Endodermal cell (in vitro differentiated cells): Measurements from ENCODE around the gene MAP4K3. TPM values are rescaled to one million over a fixed set of nuclear protein-coding genes. Genes with fewer than 3 reads are reported as not detected.

Experiments
- DNase-seq: peaks from one replicate; pipeline ENCODE4 v3.0.0-alpha.2; 2017
- H3K27ac ChIP-seq: 2 replicates; pipeline ENCODE4 v1.5.1; 2013; ENCODE audit warnings: mild to moderate bottlenecking, low read depth, low read length, moderate library complexity
- H3K27me3 ChIP-seq: 2 replicates; pipeline ENCODE4 v1.6.1; 2013; ENCODE audit warnings: mild to moderate bottlenecking, low read length, moderate library complexity; ENCODE audit not compliant: insufficient read depth, control insufficient read depth, poor library complexity, severe bottlenecking
- H3K36me3 ChIP-seq: 2 replicates; pipeline ENCODE4 v1.7.0; 2013; ENCODE audit warnings: mild to moderate bottlenecking, low read length, moderate library complexity; ENCODE audit not compliant: control insufficient read depth, insufficient read depth
- H3K4me1 ChIP-seq: one replicate; pipeline ENCODE4 v1.7.0; 2013; ENCODE audit warnings: low read length; ENCODE audit not compliant: control insufficient read depth, insufficient read depth
- H3K4me3 ChIP-seq: 2 replicates; pipeline ENCODE4 v1.5.1; 2013; ENCODE audit warnings: mild to moderate bottlenecking, low read length, moderate library complexity
- H3K9ac ChIP-seq: 2 replicates; pipeline ENCODE4 v1.6.1; 2013; ENCODE audit warnings: mild to moderate bottlenecking, low read length, moderate library complexity; ENCODE audit not compliant: poor library complexity, severe bottlenecking; ENCODE audit errors: extremely low read depth
- H3K9me3 ChIP-seq: 2 replicates; pipeline ENCODE4 v1.6.1; 2013; ENCODE audit warnings: mild to moderate bottlenecking, low read length, moderate library complexity; ENCODE audit not compliant: control insufficient read depth
- H3K27ac Mint-ChIP-seq: 2 replicates; pipeline ENCODE4 v1.8.0; 2020; ENCODE audit warnings: mixed read lengths
- H3K27me3 Mint-ChIP-seq: 2 replicates; pipeline ENCODE4 v1.8.0; 2021; ENCODE audit warnings: mild to moderate bottlenecking, mixed read lengths; ENCODE audit not compliant: insufficient read depth
- H3K36me3 Mint-ChIP-seq: 2 replicates; pipeline ENCODE4 v1.8.0; 2020; ENCODE audit warnings: low read depth, mixed read lengths
- H3K4me1 Mint-ChIP-seq: 2 replicates; pipeline ENCODE4 v1.8.0; 2020; ENCODE audit warnings: mixed read lengths
- H3K4me3 Mint-ChIP-seq: 2 replicates; pipeline ENCODE4 v1.8.0; 2020; ENCODE audit warnings: mild to moderate bottlenecking, moderate library complexity, mixed read lengths
- H3K9me3 Mint-ChIP-seq: 2 replicates; pipeline ENCODE4 v1.8.0; 2020; ENCODE audit warnings: mild to moderate bottlenecking, mixed read lengths
- CTCF ChIP-seq: fragments of 200-600 bp; sonication (generic); conservative IDR thresholded peaks from 2 replicates; pipeline ENCODE4 v1.5.0; 2021; ENCODE audit warnings: antibody characterized with exemption, mild to moderate bottlenecking
- WGBS, 2 experiments: methylation state at CpG; one replicate each; pipeline versions ENCODE4 v1.1.5 to v1.1.7; 2013; ENCODE audit warnings: missing lambda C conversion rate in 2 of 2, mixed read lengths in 1 of 2; ENCODE audit not compliant: insufficient coverage in 1 of 2, insufficient read length in 1 of 2; 5-methylcytosine and 5-hydroxymethylcytosine counted together
- total RNA-seq, 2 donors: library from RNA; stranded (reverse); fragmentation: NEBNext Ultra II Directional in 1 of 2; extraction: Animal tissue kit (Norgen Biotek cat#: 25700) in 1 of 2; gene quantifications; 2 replicates in 1 of 2; 3 replicates in 1 of 2; pipeline ENCODE4 v1.2.1, GENCODE V29; 2021

Gene MAP4K3
- total RNA-seq, 2 donors from 2014 or later = 39.1 to 45.5 TPM

- Histone ChIP-seq H3K27me3 (no peaks in the 10 kb centered on the region), H3K4me1 (no peaks in the 10 kb centered on the region), H3K9me3 (peaks cover 46% of the 10 kb centered on the region), H3K36me3 (peaks cover 47% of the 10 kb centered on the region), H3K4me3 (no peak overlapping the region), H3K27ac (no peak overlapping the region), H3K9ac (no peak overlapping the region)
- no peak overlapping the region for H3K27ac Mint-ChIP-seq
- peaks cover 43% of the 10 kb centered on the region for H3K9me3 Mint-ChIP-seq
- no peak for TF ChIP-seq CTCF
- no peak overlapping the region for H3K4me3 Mint-ChIP-seq
- H3K4me1 Mint-ChIP-seq = peaks cover 3% of the 10 kb centered on the region
- H3K27me3 Mint-ChIP-seq = no peaks in the 10 kb centered on the region
- DNase-seq = no peak
- H3K36me3 Mint-ChIP-seq = peaks cover 59% of the 10 kb centered on the region
- WGBS, 2 experiments = 93% methylated on average over 2 of the region's 2 CpGs; no CpG with 5 or more reads in 1 of the 2 experiments
These were observed 67.0 kb downstream of the MAP4K3 start for GRCh38 chr2:39370101-39370500.

DNA sequence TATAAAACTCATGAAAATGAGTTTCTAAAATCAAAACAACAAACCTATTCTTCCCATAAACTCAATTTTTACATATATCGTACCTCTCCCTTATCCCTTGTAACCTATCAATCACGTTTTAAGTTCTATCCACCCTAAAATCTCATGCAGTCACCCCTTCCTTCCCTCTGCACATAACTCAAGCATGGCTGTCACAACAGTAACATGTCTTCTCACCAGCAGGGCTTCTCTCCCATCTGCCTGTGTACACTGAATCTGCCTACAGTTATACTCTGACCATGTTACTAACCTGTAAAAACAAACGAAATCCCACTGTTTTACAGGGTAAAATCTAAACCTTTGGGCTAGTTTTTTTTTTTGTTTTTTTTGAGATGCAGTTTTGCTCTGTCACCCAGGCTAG is 68.2 kb downstream of the MAP4K3 start:
- Mint-ChIP-seq H3K27me3 (no peaks in the 10 kb centered on the region), H3K4me1 (peaks cover 3% of the 10 kb centered on the region), H3K4me3 (no peak overlapping the region), H3K36me3 (peaks cover 63% of the 10 kb centered on the region), H3K27ac (no peak overlapping the region), H3K9me3 (peaks cover 45% of the 10 kb centered on the region)
- no peaks in the 10 kb centered on the region for H3K4me1 ChIP-seq
- H3K27ac ChIP-seq = no peak overlapping the region
- WGBS, 2 experiments = 89 to 95% methylated on average over 2 to 3 of the region's 3 CpGs
- no peak overlapping the region for H3K9ac ChIP-seq
- no peak for DNase-seq
- H3K4me3 ChIP-seq = no peak overlapping the region
- no peak for TF ChIP-seq CTCF
- H3K27me3 ChIP-seq = no peaks in the 10 kb centered on the region
- H3K36me3 ChIP-seq = peaks cover 50% of the 10 kb centered on the region
- H3K9me3 ChIP-seq = peaks cover 58% of the 10 kb centered on the region

- no peak overlapping the region for H3K4me3 ChIP-seq
- H3K27me3 ChIP-seq = no peaks in the 10 kb centered on the region
- WGBS, 2 experiments = 97 to 100% methylated on average over 1 to 3 of the region's 3 CpGs
- peaks cover 58% of the 10 kb centered on the region for H3K9me3 ChIP-seq
- no peak for TF ChIP-seq CTCF
- peaks cover 49% of the 10 kb centered on the region for H3K36me3 ChIP-seq
- H3K27ac ChIP-seq = no peak overlapping the region
- H3K4me1 ChIP-seq = no peaks in the 10 kb centered on the region
- DNase-seq = no peak
- H3K9me3 Mint-ChIP-seq = peaks cover 45% of the 10 kb centered on the region
- H3K9ac ChIP-seq = no peak overlapping the region
- H3K4me3 Mint-ChIP-seq = no peak overlapping the region
- no peaks in the 10 kb centered on the region for H3K27me3 Mint-ChIP-seq
- H3K36me3 Mint-ChIP-seq = peaks cover 62% of the 10 kb centered on the region
- peaks cover 3% of the 10 kb centered on the region for H3K4me1 Mint-ChIP-seq
- H3K27ac Mint-ChIP-seq = no peak overlapping the region
These were observed 68.7 kb downstream of the MAP4K3 start for GRCh38 chr2:39368376-39368775.
